HepG2 (cell line): ENCODE measurements around the gene CRTAC1. TPM values are rescaled to one million over a fixed set of nuclear protein-coding genes. Genes with fewer than 3 reads are reported as not detected.

Experiments used
- ATAC-seq: fragments of 200-7000 bp; cut with Tn5 transposase; 3 replicates; pipeline ENCODE4 v1.9.1; 2020; ENCODE audit warnings: mild to moderate bottlenecking, moderate library complexity
- BruUV-seq: library from RNA; stranded (reverse); fragments of 400-500 nt; replicated peaks from 2 replicates; lab custom pipeline; 2021; lab: Mats Ljungman, UMichigan
- CTCF ChIA-PET: fragments of 300-600 bp; formaldehyde crosslinking; extraction: SDS; loops from one replicate; lab custom pipeline; 2021; ENCODE audit warnings: low total read pairs, inconsistent platforms, low intra/inter-chr PET ratio; lab: Yijun Ruan, JAX
- POLR2A ChIA-PET: fragments of 350-600 bp; sonication (Branson Sonifier 250); formaldehyde crosslinking; loops from one replicate; lab custom pipeline; 2020; ENCODE audit warnings: antibody characterized with exemption, inconsistent platforms; lab: Yijun Ruan, JAX
- DNase-seq: peaks from one replicate; pipeline ENCODE4 v3.0.0-alpha.2; 2015; ENCODE audit warnings: low spot score
- FAIRE-seq: peaks from 3 replicates; lab custom pipeline; 2011; peaks lifted over from hg19 to GRCh38; lab: Jason Lieb, UNC
- H2AFZ ChIP-seq: one replicate; pipeline ENCODE4 v1.6.1; 2011; ENCODE audit warnings: low read length, inconsistent platforms
- H3K27ac ChIP-seq: fragments of 300-600 bp; 3 replicates; pipeline ENCODE4 v1.8.0; 2011; ENCODE audit warnings: mixed run types, mild to moderate bottlenecking, mixed read lengths, low read length, inconsistent platforms; ENCODE audit not compliant: insufficient read depth; ENCODE audit errors: extremely low read length
- H3K27me3 ChIP-seq, 2 experiments: fragments of 200-600 bp in 1 of 2; 2 replicates in 1 of 2; 3 replicates in 1 of 2; pipeline versions ENCODE4 v1.6.0 to v1.8.0; 2011; ENCODE audit warnings: low read length in 2 of 2, mild to moderate bottlenecking in 2 of 2, moderate library complexity in 2 of 2, inconsistent platforms in 1 of 2; ENCODE audit not compliant: insufficient read depth in 2 of 2, control insufficient read depth in 1 of 2
- H3K36me3 ChIP-seq, 2 experiments: fragments of 200-600 bp in 1 of 2; replicated peaks in 1 of 2; 2 replicates in 1 of 2; 3 replicates in 1 of 2; pipeline versions ENCODE4 v1.5.1 to v1.8.0; 2011; ENCODE audit warnings: low read length in 2 of 2, inconsistent platforms in 1 of 2; ENCODE audit not compliant: insufficient read depth in 2 of 2, control insufficient read depth in 1 of 2
- H3K4me1 ChIP-seq: 2 replicates; pipeline ENCODE4 v1.5.1; 2012; ENCODE audit warnings: low read length, inconsistent platforms; ENCODE audit not compliant: insufficient read depth
- H3K4me2 ChIP-seq: 2 replicates; pipeline ENCODE4 v1.6.0; 2011; ENCODE audit warnings: low read depth, low read length, inconsistent platforms
- H3K4me3 ChIP-seq, 3 experiments: fragments of 200-600 bp in 1 of 3; sonication (generic), shearing (Covaris generic) in 1 of 3; replicated peaks in 1 of 3; 2 replicates each; pipeline ENCODE4 v1.5.1; 2011 to 2016; ENCODE audit warnings: low read length in 3 of 3, inconsistent platforms in 2 of 3, low read depth in 2 of 3, mild to moderate bottlenecking in 2 of 3, control low read depth in 1 of 3, mixed read lengths in 1 of 3; ENCODE audit not compliant: insufficient read depth in 1 of 3
- H3K79me2 ChIP-seq: one replicate; pipeline ENCODE4 v1.6.1; 2011; ENCODE audit warnings: low read length, inconsistent platforms; ENCODE audit not compliant: insufficient read depth
- H3K9ac ChIP-seq: 2 replicates; pipeline ENCODE4 v1.6.0; 2011; ENCODE audit warnings: mild to moderate bottlenecking, low read depth, low read length, inconsistent platforms; ENCODE audit not compliant: insufficient read depth
- H3K9me3 ChIP-seq: 2 replicates; pipeline ENCODE4 v1.5.1; 2012; ENCODE audit warnings: mild to moderate bottlenecking, low read length
- H4K20me1 ChIP-seq: 2 replicates; pipeline ENCODE4 v1.6.0; 2011; ENCODE audit warnings: inconsistent platforms, mild to moderate bottlenecking, low read length, moderate library complexity; ENCODE audit not compliant: insufficient read depth
- ATF2 ChIP-seq: sonication (generic); formaldehyde crosslinking; IDR thresholded peaks from 2 replicates; pipeline ENCODE4 v1.4.0; 2020; ENCODE audit warnings: missing genetic modification reagents
- CENPT ChIP-seq: sonication (generic); formaldehyde crosslinking; IDR thresholded peaks from 2 replicates; pipeline ENCODE4 v1.8.0; 2022; ENCODE audit warnings: low read depth, mild to moderate bottlenecking, moderate library complexity, missing genetic modification reagents
- IKZF4 ChIP-seq: sonication (generic); formaldehyde crosslinking; IDR thresholded peaks from 2 replicates; pipeline ENCODE4 v1.5.1; 2020; ENCODE audit warnings: borderline replicate concordance, mild to moderate bottlenecking, low read depth, missing genetic modification reagents; ENCODE audit errors: not compliant biosample characterization
- JARID2 ChIP-seq: sonication (generic); formaldehyde crosslinking; IDR thresholded peaks from 2 replicates; pipeline ENCODE4 v1.8.1; 2023; ENCODE audit warnings: missing genetic modification reagents, inconsistent platforms; ENCODE audit not compliant: insufficient replicate concordance
- NFATC3 ChIP-seq: sonication (generic); formaldehyde crosslinking; IDR thresholded peaks from 2 replicates; pipeline ENCODE4 v1.5.1; 2020; ENCODE audit warnings: mild to moderate bottlenecking, missing genetic modification reagents
- NONO ChIP-seq, 2 experiments: fragments of 450-650 bp in 1 of 2; sonication (generic) in 1 of 2; formaldehyde crosslinking in 1 of 2; IDR thresholded peaks in 1 of 2; conservative IDR thresholded peaks in 1 of 2; 2 replicates each; pipeline versions ENCODE4 v1.6.1 to v1.8.0; 2017 to 2022; ENCODE audit warnings: mild to moderate bottlenecking in 1 of 2, missing genetic modification reagents in 1 of 2, moderate library complexity in 1 of 2
- NR0B2 ChIP-seq: sonication (generic); formaldehyde crosslinking; IDR thresholded peaks from 2 replicates; pipeline ENCODE4 v1.4.0; 2020; ENCODE audit warnings: mild to moderate bottlenecking, missing genetic modification reagents
- SALL1 ChIP-seq: sonication (generic); formaldehyde crosslinking; IDR thresholded peaks from 2 replicates; pipeline ENCODE4 v1.8.0; 2022; ENCODE audit warnings: mild to moderate bottlenecking, missing genetic modification reagents
- SATB2 ChIP-seq: sonication (generic); formaldehyde crosslinking; IDR thresholded peaks from 2 replicates; pipeline ENCODE4 v1.5.0; 2020; ENCODE audit warnings: missing genetic modification reagents
- SNRNP70 ChIP-seq: fragments of 200-400 bp; formaldehyde crosslinking; IDR thresholded peaks from 2 replicates; pipeline ENCODE4 v1.6.1; 2017; ENCODE audit warnings: mild to moderate bottlenecking, low read depth, low read length, moderate library complexity
- ZMYM4 ChIP-seq: sonication (generic); formaldehyde crosslinking; IDR thresholded peaks from 2 replicates; pipeline ENCODE4 v1.8.1; 2023; ENCODE audit warnings: mild to moderate bottlenecking, missing genetic modification reagents
- ZNF33A ChIP-seq: sonication (generic); formaldehyde crosslinking; IDR thresholded peaks from 2 replicates; pipeline ENCODE4 v1.5.1; 2020; ENCODE audit warnings: missing genetic modification reagents, mild to moderate bottlenecking, moderate library complexity, borderline replicate concordance
- ZNF382 ChIP-seq: sonication (generic); formaldehyde crosslinking; IDR thresholded peaks from 2 replicates; pipeline ENCODE4 v1.5.0; 2020; ENCODE audit warnings: missing genetic modification reagents, mild to moderate bottlenecking, borderline replicate concordance
- ZNF569 ChIP-seq: sonication (generic); formaldehyde crosslinking; IDR thresholded peaks from 2 replicates; pipeline ENCODE4 v1.5.0; 2020; ENCODE audit warnings: mild to moderate bottlenecking, missing genetic modification reagents, moderate library complexity, borderline replicate concordance
- ZNF607 ChIP-seq: sonication (generic); formaldehyde crosslinking; IDR thresholded peaks from 2 replicates; pipeline ENCODE4 v1.5.1; 2020; ENCODE audit warnings: missing genetic modification reagents, mild to moderate bottlenecking, borderline replicate concordance
- ZNF784 ChIP-seq: sonication (generic); formaldehyde crosslinking; IDR thresholded peaks from 2 replicates; pipeline ENCODE4 v1.5.1; 2020; ENCODE audit warnings: missing genetic modification reagents, mild to moderate bottlenecking, borderline replicate concordance
- WGBS: methylation state at CpG from one replicate; pipeline ENCODE4 v1.1.6; 2017; ENCODE audit warnings: low lambda C conversion rate; 5-methylcytosine and 5-hydroxymethylcytosine counted together
- in situ Hi-C: cut with HindIII; loops from 2 replicates; pipeline ENCODE4 v1.10.0; 2017; ENCODE audit warnings: low pct_unique_long_range_greater_than_20kb; ENCODE audit not compliant: extremely low pct_ligation_motif_present
- intact Hi-C: fragments of 100-400 bp; cut with micrococcal nuclease; formaldehyde crosslinking; loops from one replicate; pipeline ENCODE4 v1.10.0; 2022; ENCODE audit not compliant: unreplicated experiment
- polyA plus RNA-seq, 8 experiments: library from polyadenylated mRNA; depleted of rRNA in 3 of 8; stranded (reverse) in 7 of 8; unstranded in 1 of 8; fragments of >200 nt; fragmentation: Illumina TruSeq in 4 of 8; extraction: Trizol in 4 of 8; gene quantifications; 2 replicates each; pipeline versions ENCODE4 v1.2.1 to v1.2.3, GENCODE V29; 2011 to 2016; ENCODE audit warnings: low read depth in 4 of 8, missing spikeins in 1 of 8, mixed read lengths in 1 of 8; ENCODE audit not compliant: insufficient read depth in 1 of 8
- total RNA-seq, 5 experiments: library from RNA; depleted of rRNA; stranded (reverse); fragments of >200 nt; fragmentation: Illumina TruSeq; extraction: Trizol; gene quantifications; 2 replicates each; pipeline ENCODE4 v1.2.3, GENCODE V29; 2016; ENCODE audit warnings: low read depth in 1 of 5

CRTAC1 gene
- total and polyA plus RNA-seq, 2 of the 13 experiments (the other 11 are each of a cell fraction or from before 2014, with no cell fraction given) = not detected

GRCh38 chr10:97913193-97913592, 117.2 kb downstream of the CRTAC1 start:
- Histone ChIP-seq H3K4me2 (no peak overlapping the region), H3K27ac (no peak overlapping the region), H3K9ac (no peak overlapping the region), H3K4me1 (no peaks in the 10 kb centered on the region), H3K27me3 (peaks cover 4 to 32% of the 10 kb centered on the region in 2 experiments; a peak in 3 of 5 replicates), H3K9me3 (no peaks in the 10 kb centered on the region), H2AFZ (no peak overlapping the region), H4K20me1 (0 out of 2 replicates have a peak, but pooled peaks cover 6% of the 10 kb centered on the region), H3K79me2 (no peaks in the 10 kb centered on the region), H3K36me3 (no peaks in the 10 kb centered on the region), H3K4me3 (no peak overlapping the region)
- no peak for DNase-seq
- no peak for ATAC-seq
- BruUV-seq = no TSS peak
- WGBS = 0% methylated on average over 2 of the region's 2 CpGs
- ChIA-PET POLR2A (no interaction called here), CTCF (interaction anchor here (1.5 kb wide), 1 partner anchor 128 kb away, joined by 4 read pairs; no protein-coding TSS in a partner anchor)
- in situ Hi-C loops (loop anchor here (25.0 kb wide), 1 partner anchor 399 kb away; no protein-coding TSS in a partner anchor), intact Hi-C loops (no loop called here)
- no peak for FAIRE-seq
- TF ChIP-seq ZNF569 = no peak
- no peak for TF ChIP-seq CENPT (CRISPR knock-in tag)
- TF ChIP-seq ZNF784 = no peak
- TF ChIP-seq ZNF607 = no peak
- TF ChIP-seq ATF2 (CRISPR knock-in tag) = no peak
- TF ChIP-seq SATB2 = no peak
- TF ChIP-seq ZMYM4 = no peak
- no peak for TF ChIP-seq NR0B2
- TF ChIP-seq SALL1 (CRISPR knock-in tag) = no peak
- TF ChIP-seq ZNF382 (CRISPR knock-in tag) = no peak
- no peak for TF ChIP-seq SNRNP70
- no peak for TF ChIP-seq NONO (IDR thresholded peaks at IDR 0.05)
- no peak for TF ChIP-seq NONO (CRISPR knock-in tag; conservative IDR thresholded peaks at IDR 0.05)
- TF ChIP-seq ZNF33A = no peak
- no peak for TF ChIP-seq NFATC3 (CRISPR knock-in tag)
- no peak for TF ChIP-seq IKZF4 (CRISPR knock-in tag)
- no peak for TF ChIP-seq JARID2 (CRISPR knock-in tag)
